Fibroblast of mammary gland (primary cell): Measurements from ENCODE around the gene MCU.

ENCODE experiments used
- DNase-seq: peaks from one replicate; pipeline ENCODE4 v3.0.0-alpha.2; 2010; ENCODE audit warnings: low read depth
- H3K4me3 ChIP-seq: 2 replicates; pipeline ENCODE4 v1.5.1; 2011; ENCODE audit warnings: low read depth, mild to moderate bottlenecking, low read length, moderate library complexity; ENCODE audit not compliant: control insufficient read depth
- CTCF ChIP-seq: conservative IDR thresholded peaks from 2 replicates; pipeline ENCODE4 v1.5.1; 2011; ENCODE audit warnings: low read depth, low read length, inconsistent platforms; ENCODE audit not compliant: control insufficient read depth, insufficient read depth

The MCU gene

GRCh38 chr10:72818076-72818475 is 126.1 kb downstream of the MCU start:
- no peak for DNase-seq
- no peak for TF ChIP-seq CTCF
- no peak overlapping the region for H3K4me3 ChIP-seq

GRCh38 chr10:72819053-72819452 is 127.1 kb downstream of the MCU start:
- TF ChIP-seq CTCF, result no peak
- DNase-seq, result no peak
- no peak overlapping the region for H3K4me3 ChIP-seq

GRCh38 chr10:72821606-72822005 is 129.7 kb downstream of the MCU start:
- no peak for TF ChIP-seq CTCF
- no peak for DNase-seq

DNA sequence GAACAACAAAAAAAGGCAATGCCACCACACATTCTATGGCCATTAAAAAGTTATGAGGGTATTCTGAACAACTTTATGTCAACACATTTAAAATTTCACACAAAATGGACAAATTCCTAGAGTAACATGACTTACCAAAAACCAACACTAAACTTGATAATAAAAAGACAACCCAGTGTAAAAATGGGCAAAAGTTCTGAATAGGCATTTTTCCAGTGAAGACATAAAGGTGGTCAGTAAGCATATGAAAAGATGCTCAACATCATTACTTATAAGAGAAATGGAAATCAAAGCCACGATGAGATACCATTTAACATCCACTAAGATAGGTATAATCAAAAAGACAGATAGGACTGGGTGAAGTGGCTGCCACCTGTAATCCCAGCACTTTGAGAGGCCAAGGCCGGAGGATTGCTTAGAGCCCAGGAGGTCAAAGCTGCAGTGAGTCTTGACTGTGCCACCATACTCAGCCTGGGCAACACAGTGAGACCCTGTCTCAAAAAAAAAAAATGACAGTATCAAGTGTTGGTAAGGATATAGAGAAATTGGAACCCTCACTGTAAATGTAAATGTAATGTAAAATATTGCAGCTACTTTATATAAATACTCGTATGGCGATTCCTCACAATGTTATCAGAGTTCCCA is 130.5 kb downstream of the MCU start:
- no peak overlapping the region for H3K4me3 ChIP-seq
- TF ChIP-seq CTCF, result no peak
- DNase-seq, result no peak

More at GRCh38 chr10:72821606-72822005, 129.7 kb downstream of the MCU start:
- H3K4me3 ChIP-seq, result no peak overlapping the region

- DNase-seq, result no peak
- H3K4me3 ChIP-seq, result no peak overlapping the region
- no peak for TF ChIP-seq CTCF
These were observed 133.2 kb downstream of the MCU start for GRCh38 chr10:72825163-72825562.

DNA sequence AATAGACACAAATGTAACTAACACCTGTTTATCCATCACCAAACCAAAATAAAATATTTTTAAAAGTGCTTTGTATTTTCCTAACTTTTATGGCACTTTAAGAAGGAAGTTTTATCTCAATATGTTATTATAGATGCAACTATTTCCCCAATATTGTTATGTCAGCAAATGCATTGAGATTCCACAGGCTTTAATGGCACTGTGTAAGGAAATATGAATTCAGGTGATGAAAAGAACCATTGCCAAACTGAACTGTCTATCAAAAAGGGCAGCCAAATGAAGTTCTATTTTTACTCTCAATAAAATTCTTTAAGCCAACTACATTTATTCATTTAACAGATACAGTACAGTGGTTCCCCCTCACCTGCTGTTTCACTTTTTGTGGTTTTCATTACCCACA is 134.4 kb downstream of the MCU start:
- H3K4me3 ChIP-seq, result no peak overlapping the region
- no peak for DNase-seq
- no peak for TF ChIP-seq CTCF

- no peak for DNase-seq
- no peak overlapping the region for H3K4me3 ChIP-seq
- no peak for TF ChIP-seq CTCF
These were observed 136.4 kb downstream of the MCU start for GRCh38 chr10:72828294-72828693.
